ENCODE measurements around the gene RPE.

The RPE gene

GRCh38 chr2:210003359-210003758 lies 921 bp downstream of the RPE start:
- DNase-seq, result no peak

GRCh38 chr2:210004881-210005280 lies 2.4 kb downstream of the RPE start:
- no peak for DNase-seq

GRCh38 chr2:210007895-210008294 lies 5.5 kb downstream of the RPE start:
- no peak for DNase-seq

- DNase-seq, result no peak
These were observed 6.7 kb downstream of the RPE start for GRCh38 chr2:210009126-210009525.

GRCh38 chr2:210009896-210010295 lies 7.5 kb downstream of the RPE start:
- no peak for DNase-seq

- DNase-seq, result no peak
These were observed 17.7 kb downstream of the RPE start for GRCh38 chr2:210020138-210020537.

GRCh38 chr2:210022824-210023223 lies 20.4 kb downstream of the RPE start:
- no peak for DNase-seq

GRCh38 chr2:210027608-210028007 lies 25.2 kb downstream of the RPE start:
- DNase-seq, result no peak

- DNase-seq, result no peak
These were observed 25.7 kb downstream of the RPE start for GRCh38 chr2:210028178-210028577.

GRCh38 chr2:210034087-210034683 lies 31.7 kb downstream of the RPE start:
- DNase-seq, result no peak

- DNase-seq, result no peak
These were observed 33.2 kb downstream of the RPE start for GRCh38 chr2:210035679-210036078.

- no peak for DNase-seq
These were observed 35.6 kb downstream of the RPE start for GRCh38 chr2:210038078-210038477.

- DNase-seq, result no peak
These were observed 44.5 kb downstream of the RPE start for GRCh38 chr2:210046851-210047500.

- no peak for DNase-seq
These were observed 47.4 kb downstream of the RPE start for GRCh38 chr2:210049831-210050230.

GRCh38 chr2:210050885-210051284 lies 48.4 kb downstream of the RPE start:
- no peak for DNase-seq

- no peak for DNase-seq
These were observed 52.3 kb downstream of the RPE start for GRCh38 chr2:210054696-210055095.

- no peak for DNase-seq
These were observed 53.4 kb downstream of the RPE start for GRCh38 chr2:210055825-210056224.

GRCh38 chr2:210063306-210063705 lies 60.9 kb downstream of the RPE start:
- no peak for DNase-seq

All from CD4-positive, alpha-beta T cell treated with Interleukin-12 subunit alpha and Interleukin-12 subunit beta, for 1 hour (primary cell).